Hepatocyte (in vitro differentiated cells): ENCODE data around the gene LENEP.

Experiments used
- EZH2 ChIP-seq: fragments of 200-600 bp; sonication (generic); IDR thresholded peaks from 2 replicates; pipeline ENCODE4 v1.6.1; 2016; ENCODE audit warnings: antibody characterized with exemption, mild to moderate bottlenecking, borderline replicate concordance
- EZH2phosphoT487 ChIP-seq: fragments of 200-600 bp; sonication (generic); IDR thresholded peaks from one replicate; pipeline ENCODE4 v1.6.1; 2018; ENCODE audit warnings: antibody characterized with exemption, mild to moderate bottlenecking, low read depth, moderate library complexity; ENCODE audit not compliant: unreplicated experiment, severe bottlenecking
- TF ChIP-seq, protein P1 (sequence below): fragments of 200-600 bp; sonication (generic); IDR thresholded peaks from 2 replicates; pipeline ENCODE4 v1.5.1; 2016; ENCODE audit warnings: antibody characterized with exemption, mild to moderate bottlenecking; ENCODE audit not compliant: poor library complexity

DNA sequence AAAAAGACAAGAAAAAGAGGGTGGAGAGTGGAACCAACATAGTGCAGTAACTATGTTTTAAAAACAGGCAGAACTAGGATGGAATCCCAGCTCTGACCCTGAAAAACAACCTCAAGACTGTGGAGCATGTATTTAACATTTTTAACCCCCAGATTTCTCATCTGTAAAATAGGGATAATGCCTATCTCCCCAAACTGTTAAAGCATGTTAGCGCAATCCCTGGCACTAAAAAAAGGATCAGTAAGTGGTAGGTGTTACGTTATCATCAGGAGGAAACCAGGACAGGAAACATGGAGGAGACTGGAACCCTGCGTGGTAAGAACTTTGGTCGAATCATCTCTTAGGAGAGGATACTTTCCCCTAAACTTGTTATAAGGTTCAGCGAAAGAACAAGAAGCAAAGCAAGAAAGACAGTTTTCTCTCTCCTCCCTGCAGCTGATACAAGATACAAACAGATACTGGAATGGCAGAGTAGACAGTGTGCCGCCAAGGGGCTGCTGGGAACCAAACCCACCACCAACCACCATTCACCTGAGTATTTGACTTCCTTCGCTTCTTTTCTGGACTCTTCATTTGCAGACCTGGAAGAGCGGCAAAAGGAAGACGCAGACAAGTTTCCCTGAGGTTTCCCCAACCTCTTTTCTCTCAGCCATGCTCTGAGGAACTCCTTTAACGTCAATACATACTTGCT is 32.8 kb upstream of the LENEP start:
- TF ChIP-seq, protein P1, sequence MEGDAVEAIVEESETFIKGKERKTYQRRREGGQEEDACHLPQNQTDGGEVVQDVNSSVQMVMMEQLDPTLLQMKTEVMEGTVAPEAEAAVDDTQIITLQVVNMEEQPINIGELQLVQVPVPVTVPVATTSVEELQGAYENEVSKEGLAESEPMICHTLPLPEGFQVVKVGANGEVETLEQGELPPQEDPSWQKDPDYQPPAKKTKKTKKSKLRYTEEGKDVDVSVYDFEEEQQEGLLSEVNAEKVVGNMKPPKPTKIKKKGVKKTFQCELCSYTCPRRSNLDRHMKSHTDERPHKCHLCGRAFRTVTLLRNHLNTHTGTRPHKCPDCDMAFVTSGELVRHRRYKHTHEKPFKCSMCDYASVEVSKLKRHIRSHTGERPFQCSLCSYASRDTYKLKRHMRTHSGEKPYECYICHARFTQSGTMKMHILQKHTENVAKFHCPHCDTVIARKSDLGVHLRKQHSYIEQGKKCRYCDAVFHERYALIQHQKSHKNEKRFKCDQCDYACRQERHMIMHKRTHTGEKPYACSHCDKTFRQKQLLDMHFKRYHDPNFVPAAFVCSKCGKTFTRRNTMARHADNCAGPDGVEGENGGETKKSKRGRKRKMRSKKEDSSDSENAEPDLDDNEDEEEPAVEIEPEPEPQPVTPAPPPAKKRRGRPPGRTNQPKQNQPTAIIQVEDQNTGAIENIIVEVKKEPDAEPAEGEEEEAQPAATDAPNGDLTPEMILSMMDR = no peak
- TF ChIP-seq EZH2phosphoT487 (no peak), EZH2 (no peak)
